Measurements from ENCODE around the gene KLK6. TPM values are rescaled to one million over a fixed set of nuclear protein-coding genes. Genes with fewer than 3 reads are reported as not detected.
A peak's percentile ranks its signal among the peaks of the same experiment; 100 is the strongest.

The KLK6 gene
- total and polyA plus RNA-seq, 2 of the 13 experiments (the other 11 are each of a cell fraction or from before 2014, with no cell fraction given) = 0.15 to 1.8 TPM

DNA sequence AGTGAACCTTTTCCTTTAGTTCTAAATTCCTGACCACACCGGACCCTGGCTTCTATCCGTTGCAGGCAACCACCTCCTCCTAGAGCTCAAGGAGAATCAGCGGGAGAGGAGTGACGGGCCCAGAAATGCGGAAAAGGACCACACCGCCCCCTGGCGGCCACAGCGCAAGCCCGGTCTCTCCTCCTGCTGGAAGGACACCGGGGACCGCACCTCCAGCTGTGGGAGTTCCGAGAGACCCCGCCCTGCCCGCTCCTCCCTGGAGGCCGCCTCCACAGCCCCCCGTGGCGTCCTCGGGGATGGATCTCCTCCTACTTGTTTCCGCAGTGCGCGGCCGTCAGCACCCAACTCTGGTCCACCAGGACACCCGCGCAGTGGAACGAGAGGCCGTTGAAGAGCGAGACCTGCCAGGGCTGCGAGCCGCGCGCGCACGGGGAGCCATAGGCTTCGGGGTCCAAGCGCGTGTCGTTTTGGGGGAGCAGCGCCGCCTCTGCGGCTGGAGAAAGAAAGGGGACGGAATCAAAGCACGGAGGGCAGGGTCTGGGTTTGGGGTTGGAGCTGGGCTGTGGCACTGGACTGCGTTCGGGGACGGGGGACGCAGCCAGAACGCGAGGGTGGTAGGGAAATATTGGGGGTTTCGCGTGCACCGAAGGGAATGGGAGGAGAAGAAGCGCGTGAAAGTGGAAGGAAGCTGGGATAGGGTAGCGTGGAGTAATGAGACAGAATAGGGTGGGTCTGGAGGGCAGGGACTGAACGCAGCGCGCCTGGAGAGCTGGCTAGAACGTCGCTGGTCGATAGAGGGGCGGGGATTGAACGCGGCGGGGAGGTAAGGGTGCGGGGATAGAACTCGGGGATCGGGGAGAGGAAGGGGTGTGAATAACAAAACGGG lies 47.6 kb upstream of the KLK6 start (continued):
- TF ChIP-seq ZNF512B (CRISPR knock-in tag; IDR thresholded peaks at IDR 0.05; ENCODE audit: borderline replicate concordance) (no peak), RAD21 (CRISPR knock-in tag; IDR thresholded peaks at IDR 0.05) (peak; percentile 53; the same call in 1 of the 2 replicates), ZNF7 (CRISPR knock-in tag; IDR thresholded peaks at IDR 0.05) (no peak), SAFB2 (CRISPR knock-in tag; IDR thresholded peaks at IDR 0.05; ENCODE audit: borderline replicate concordance, low read depth) (no peak), ZNF557 (CRISPR knock-in tag; IDR thresholded peaks at IDR 0.05) (no peak), BRF2 (CRISPR knock-in tag; IDR thresholded peaks at IDR 0.05) (no peak), YEATS2 (CRISPR knock-in tag; IDR thresholded peaks at IDR 0.05; ENCODE audit: borderline replicate concordance) (no peak), ZNF749 (CRISPR knock-in tag; IDR thresholded peaks at IDR 0.05; ENCODE audit: borderline replicate concordance) (no peak), TEAD3 (CRISPR knock-in tag; optimal IDR thresholded peaks at IDR 0.05; ENCODE audit: borderline replicate concordance) (peak; percentile 33), GABPB1 (CRISPR knock-in tag; IDR thresholded peaks at IDR 0.05) (peak; percentile 39; the same call in 1 of the 2 replicates), ZNF792 (CRISPR knock-in tag; IDR thresholded peaks at IDR 0.05) (no peak), ZNF740 (CRISPR knock-in tag; IDR thresholded peaks at IDR 0.05) (no peak), NR1H2 (CRISPR knock-in tag; IDR thresholded peaks at IDR 0.05; ENCODE audit: borderline replicate concordance, low read depth) (no peak), SMAD1 (CRISPR knock-in tag; IDR thresholded peaks at IDR 0.05; ENCODE audit: borderline replicate concordance, low read depth) (no peak), XRCC5 (optimal IDR thresholded peaks at IDR 0.05; ENCODE audit: low read length) (peak; percentile 55)
- TF ChIP-seq, protein P1, sequence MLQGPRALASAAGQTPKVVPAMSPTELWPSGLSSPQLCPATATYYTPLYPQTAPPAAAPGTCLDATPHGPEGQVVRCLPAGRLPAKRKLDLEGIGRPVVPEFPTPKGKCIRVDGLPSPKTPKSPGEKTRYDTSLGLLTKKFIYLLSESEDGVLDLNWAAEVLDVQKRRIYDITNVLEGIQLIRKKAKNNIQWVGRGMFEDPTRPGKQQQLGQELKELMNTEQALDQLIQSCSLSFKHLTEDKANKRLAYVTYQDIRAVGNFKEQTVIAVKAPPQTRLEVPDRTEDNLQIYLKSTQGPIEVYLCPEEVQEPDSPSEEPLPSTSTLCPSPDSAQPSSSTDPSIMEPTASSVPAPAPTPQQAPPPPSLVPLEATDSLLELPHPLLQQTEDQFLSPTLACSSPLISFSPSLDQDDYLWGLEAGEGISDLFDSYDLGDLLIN (CRISPR knock-in tag; IDR thresholded peaks at IDR 0.05; ENCODE audit: borderline replicate concordance) = no peak
- TF ChIP-seq, protein P2, sequence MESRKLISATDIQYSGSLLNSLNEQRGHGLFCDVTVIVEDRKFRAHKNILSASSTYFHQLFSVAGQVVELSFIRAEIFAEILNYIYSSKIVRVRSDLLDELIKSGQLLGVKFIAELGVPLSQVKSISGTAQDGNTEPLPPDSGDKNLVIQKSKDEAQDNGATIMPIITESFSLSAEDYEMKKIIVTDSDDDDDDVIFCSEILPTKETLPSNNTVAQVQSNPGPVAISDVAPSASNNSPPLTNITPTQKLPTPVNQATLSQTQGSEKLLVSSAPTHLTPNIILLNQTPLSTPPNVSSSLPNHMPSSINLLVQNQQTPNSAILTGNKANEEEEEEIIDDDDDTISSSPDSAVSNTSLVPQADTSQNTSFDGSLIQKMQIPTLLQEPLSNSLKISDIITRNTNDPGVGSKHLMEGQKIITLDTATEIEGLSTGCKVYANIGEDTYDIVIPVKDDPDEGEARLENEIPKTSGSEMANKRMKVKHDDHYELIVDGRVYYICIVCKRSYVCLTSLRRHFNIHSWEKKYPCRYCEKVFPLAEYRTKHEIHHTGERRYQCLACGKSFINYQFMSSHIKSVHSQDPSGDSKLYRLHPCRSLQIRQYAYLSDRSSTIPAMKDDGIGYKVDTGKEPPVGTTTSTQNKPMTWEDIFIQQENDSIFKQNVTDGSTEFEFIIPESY (CRISPR knock-in tag; IDR thresholded peaks at IDR 0.05) = 0 out of 2 replicates have a peak, but pooled peaks have one; percentile 6

Data from HepG2 (cell line).